Kidney (tissue), 14 donors: ENCODE data around the gene RGL1. TPM values are rescaled to one million over a fixed set of nuclear protein-coding genes. Genes with fewer than 3 reads are reported as not detected.

Experiments
- DNase-seq, 5 donors: peaks; one replicate each; pipeline ENCODE4 v3.0.0-alpha.2; 2013 to 2020
- FAIRE-seq: peaks from 2 replicates; lab custom pipeline; 2012; peaks lifted over from hg19 to GRCh38; lab: Jason Lieb, UNC
- H3K27ac ChIP-seq, 2 donors: one replicate each; pipeline ENCODE4 v1.7.0; 2013; ENCODE audit warnings: low read depth in 2 of 2, low read length in 2 of 2, inconsistent platforms in 1 of 2
- H3K27me3 ChIP-seq: one replicate; pipeline ENCODE4 v1.7.1; 2013; ENCODE audit warnings: low read length, inconsistent platforms; ENCODE audit not compliant: control insufficient read depth, insufficient read depth
- H3K36me3 ChIP-seq, 3 donors: one replicate each; pipeline versions ENCODE4 v1.7.0 to v1.7.1; 2013; ENCODE audit warnings: low read length in 3 of 3, control low read depth in 1 of 3, inconsistent platforms in 1 of 3; ENCODE audit not compliant: insufficient read depth in 3 of 3, control insufficient read depth in 2 of 3
- H3K4me1 ChIP-seq, 3 donors: one replicate each; pipeline versions ENCODE4 v1.7.0 to v1.7.1; 2013; ENCODE audit warnings: low read length in 3 of 3, inconsistent platforms in 1 of 3, low read depth in 1 of 3; ENCODE audit not compliant: control insufficient read depth in 2 of 3, insufficient read depth in 2 of 3
- H3K4me3 ChIP-seq, 3 donors: one replicate each; pipeline versions ENCODE4 v1.7.0 to v1.8.1; 2013; ENCODE audit warnings: low read length in 3 of 3, control low read depth in 1 of 3, inconsistent platforms in 1 of 3
- H3K9ac ChIP-seq, 3 donors: one replicate each; pipeline versions ENCODE4 v1.7.0 to v1.7.1; 2013; ENCODE audit warnings: low read length in 3 of 3, control low read depth in 1 of 3, inconsistent platforms in 1 of 3
- H3K9me3 ChIP-seq, 3 donors: one replicate each; pipeline versions ENCODE4 v1.7.0 to v1.7.1; 2013; ENCODE audit warnings: low read length in 3 of 3, control low read depth in 1 of 3, inconsistent platforms in 1 of 3; ENCODE audit not compliant: control insufficient read depth in 2 of 3, insufficient read depth in 1 of 3
- CTCF ChIP-seq: IDR thresholded peaks from 3 replicates; pipeline ENCODE4 v1.5.1; 2012; ENCODE audit warnings: mild to moderate bottlenecking, moderate library complexity, borderline replicate concordance; ENCODE audit not compliant: insufficient read depth; ENCODE audit errors: extremely low read depth
- intact Hi-C: fragments of 100-400 bp; cut with DNase I; formaldehyde crosslinking; loops from one replicate; pipeline ENCODE4 v1.11.1; 2022
- polyA plus RNA-seq: library from polyadenylated mRNA; stranded (reverse); fragments of 350-450 nt; fragmentation: Illumina TruSeq; extraction: RNeasy Lipid Tissue Mini Kit (QIAGEN cat#74804); gene quantifications from one replicate; pipeline ENCODE4 v1.2.3, GENCODE V29; 2014; ENCODE audit warnings: low read depth, low replicate concordance; ENCODE audit not compliant: insufficient read depth
- total RNA-seq: library from RNA; stranded (reverse); fragmentation: NEBNext Ultra II Directional; extraction: Animal tissue kit (Norgen Biotek cat#: 25700); gene quantifications from one replicate; pipeline ENCODE4 v1.2.1, GENCODE V29; 2021
- donor health status: control.
- donor health status: control.
- donor health status: control.
- donor health status: control.
- donor health status: control.
- donor health status: DM: yes; HTN: yes; CAD: no.
- donor health status: Normal renal cell carcinoma (clear cell type).

The RGL1 gene
- total and polyA plus RNA-seq, 2 donors from 2014 or later, result 17.3 to 30.7 TPM

DNA sequence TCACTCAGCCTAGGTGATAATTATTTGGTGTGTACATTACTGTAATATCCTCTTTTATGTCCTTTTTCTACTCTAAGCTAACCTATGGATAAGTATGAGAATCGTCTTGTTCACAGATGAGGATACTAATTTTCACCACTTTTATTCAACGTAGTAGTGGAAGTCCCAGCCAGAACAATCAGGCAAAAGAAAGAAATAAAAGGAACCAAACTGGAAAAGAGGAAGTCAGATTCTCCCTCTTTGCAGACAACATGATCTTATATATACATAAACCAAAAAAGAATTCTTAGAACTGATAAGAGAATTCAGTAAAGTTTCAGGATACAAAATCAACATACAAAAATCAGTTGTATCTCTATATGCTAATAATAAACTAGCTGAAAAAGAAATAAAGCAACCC lies 12.6 kb upstream of the RGL1 start:
- DNase-seq (no peak), FAIRE-seq (no peak)
- Histone ChIP-seq H3K9me3 (no peaks in the 10 kb centered on the region), H3K27ac (no peak overlapping the region), H3K27me3 (no peaks in the 10 kb centered on the region), H3K9ac (no peak overlapping the region), H3K36me3 (no peaks in the 10 kb centered on the region), H3K4me3 (no peak overlapping the region), H3K4me1 (no peaks in the 10 kb centered on the region)
- TF ChIP-seq CTCF, result no peak
- intact Hi-C loops, result no loop called here

DNA sequence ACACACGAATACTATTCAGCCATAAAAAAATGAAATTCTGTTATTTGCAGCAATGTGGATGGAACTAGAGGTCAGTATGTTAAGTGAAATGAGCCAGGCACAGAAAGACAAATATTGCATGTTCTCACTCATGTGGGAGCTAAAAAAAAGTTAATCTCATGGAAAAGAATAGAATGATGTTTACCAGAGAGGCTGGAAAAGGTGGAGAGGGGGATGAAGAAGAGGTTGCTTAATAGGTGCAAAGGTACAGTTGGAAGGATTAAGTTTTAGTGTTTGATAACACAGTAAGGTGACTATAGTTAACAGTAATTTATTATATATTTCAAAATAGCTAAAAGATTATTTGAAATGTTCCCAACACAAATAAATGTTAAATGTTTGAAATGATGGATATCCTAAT lies 10.8 kb upstream of the RGL1 start:
- no peaks in the 10 kb centered on the region for H3K4me1 ChIP-seq
- H3K27me3 ChIP-seq, result no peaks in the 10 kb centered on the region
- no peak overlapping the region for H3K9ac ChIP-seq
- H3K36me3 ChIP-seq, result no peaks in the 10 kb centered on the region
- DNase-seq (no peak), FAIRE-seq (no peak)
- no peaks in the 10 kb centered on the region for H3K9me3 ChIP-seq
- no peak overlapping the region for H3K4me3 ChIP-seq
- no peak overlapping the region for H3K27ac ChIP-seq
- intact Hi-C loops, result no loop called here
- TF ChIP-seq CTCF, result no peak

- no peak overlapping the region for H3K4me3 ChIP-seq
- FAIRE-seq, result no peak
- H3K4me1 ChIP-seq, result peaks cover 0 to 2% (median 0%) of the 10 kb centered on the region in 3 donors
- no peak for TF ChIP-seq CTCF
- intact Hi-C loops, result no loop called here
- H3K9me3 ChIP-seq, result peaks cover 0 to 6% (median 0%) of the 10 kb centered on the region in 3 donors
- H3K36me3 ChIP-seq, result no peaks in the 10 kb centered on the region
- no peak for DNase-seq
- no peaks in the 10 kb centered on the region for H3K27me3 ChIP-seq
- H3K9ac ChIP-seq, result no peak overlapping the region
- no peak overlapping the region for H3K27ac ChIP-seq
Measured at GRCh38 chr1:183800449-183800848, 4.5 kb upstream of the RGL1 start.

GRCh38 chr1:183801649-183802048 lies 3.3 kb upstream of the RGL1 start:
- H3K27me3 ChIP-seq, result no peaks in the 10 kb centered on the region
- peaks cover 0 to 2% (median 0%) of the 10 kb centered on the region in 3 donors for H3K4me1 ChIP-seq
- no peak overlapping the region for H3K27ac ChIP-seq
- no peak for TF ChIP-seq CTCF
- no peak for FAIRE-seq
- no peak for DNase-seq
- peaks cover 0 to 6% (median 0%) of the 10 kb centered on the region in 3 donors for H3K9me3 ChIP-seq
- H3K36me3 ChIP-seq, result no peaks in the 10 kb centered on the region
- intact Hi-C loops, result no loop called here
- H3K4me3 ChIP-seq, result no peak overlapping the region
- no peak overlapping the region for H3K9ac ChIP-seq
